Activated CD4-positive, CD25-positive, alpha-beta regulatory T cell treated with anti-CD3 and anti-CD28 coated beads, Interleukin-2, amount 50 U/mL, for 16 hours (primary cell): ENCODE data around the gene CYTIP.

ENCODE experiments used
- DNase-seq: peaks from one replicate; pipeline ENCODE4 v3.0.0-alpha.2; 2020; ENCODE audit warnings: low read depth, low spot score

CYTIP gene

DNA sequence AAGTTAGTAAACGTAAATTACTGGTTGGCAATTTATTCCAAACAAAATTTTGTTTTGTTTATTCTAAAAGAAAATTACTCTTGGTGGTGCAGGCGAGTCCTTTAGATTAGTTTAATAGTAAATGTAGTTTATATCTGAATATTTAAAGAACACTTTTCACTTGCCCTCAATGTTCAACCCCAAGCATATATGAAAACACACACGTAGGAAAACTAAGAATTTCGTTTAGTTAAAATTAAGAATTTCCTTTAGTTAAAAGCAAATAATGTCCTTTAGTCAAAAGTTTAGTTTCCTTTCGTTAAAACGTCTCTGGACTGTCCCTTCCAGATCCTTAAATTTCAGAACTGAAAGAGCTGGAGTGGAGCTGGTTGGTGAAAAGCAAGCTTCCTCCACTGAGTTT, 19.1 kb upstream of the CYTIP start:
- no peak for DNase-seq

GRCh38 chr2:157460897-157461296, 17.0 kb upstream of the CYTIP start:
- no peak for DNase-seq

DNA sequence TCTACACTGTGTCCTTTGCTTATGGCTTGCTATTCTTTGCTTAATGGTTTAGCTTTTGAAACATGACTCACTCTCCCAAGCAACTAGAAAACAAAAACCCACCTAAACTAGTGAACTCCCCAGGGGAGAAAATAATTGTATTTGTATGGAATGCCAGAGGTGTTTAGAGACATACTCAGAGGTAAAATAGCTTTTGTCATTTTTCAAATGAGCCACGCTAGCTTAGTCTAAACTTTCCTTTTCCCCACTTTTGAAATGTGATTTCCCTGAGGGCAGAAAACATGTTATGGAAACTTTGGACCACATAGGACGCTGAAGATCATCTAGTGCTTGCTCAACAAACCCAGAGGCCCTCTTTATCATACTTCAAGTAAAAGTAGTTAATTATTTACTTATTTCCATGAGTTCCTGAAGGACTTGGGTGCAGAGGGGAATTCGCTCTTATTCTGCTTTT, 16.5 kb upstream of the CYTIP start:
- no peak for DNase-seq

DNA sequence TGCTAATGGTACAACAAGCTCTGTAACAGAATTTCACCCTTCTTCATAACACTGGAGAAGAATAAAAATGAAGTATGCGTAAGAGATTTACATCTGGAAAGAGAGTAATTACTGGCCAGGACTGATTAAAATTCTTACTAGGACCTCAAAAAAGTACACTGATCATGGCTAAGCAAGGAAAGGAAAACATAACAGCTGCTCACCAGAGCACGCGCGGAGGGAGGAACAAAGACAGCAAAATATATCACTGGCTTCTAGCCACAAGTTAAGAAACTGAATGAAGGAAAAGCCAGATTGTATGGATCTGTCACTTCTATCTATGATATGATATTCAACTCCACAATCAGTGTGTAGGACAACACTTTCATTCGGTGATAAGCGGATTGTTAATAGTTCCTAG, 15.6 kb upstream of the CYTIP start:
- no peak for DNase-seq

DNA sequence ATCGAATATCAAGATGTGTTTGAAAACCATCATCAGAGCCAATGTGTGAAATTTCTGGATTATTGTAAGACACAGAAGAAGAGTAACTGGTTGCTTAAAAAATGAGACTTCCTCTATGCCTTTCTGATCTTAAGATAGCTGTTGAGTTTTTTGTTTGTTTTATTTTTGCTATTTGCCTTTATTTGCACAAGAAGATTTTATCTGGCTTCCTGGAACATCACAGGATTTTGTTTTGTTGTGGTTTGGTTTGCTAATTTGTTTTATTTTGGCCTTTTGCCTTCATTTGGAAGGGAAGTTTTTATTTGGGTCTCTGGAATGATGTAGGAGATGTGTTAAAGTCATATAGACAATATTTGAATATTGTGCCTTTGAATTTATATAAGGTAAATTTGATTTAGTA, 3.9 kb upstream of the CYTIP start:
- DNase-seq, result no peak

DNA sequence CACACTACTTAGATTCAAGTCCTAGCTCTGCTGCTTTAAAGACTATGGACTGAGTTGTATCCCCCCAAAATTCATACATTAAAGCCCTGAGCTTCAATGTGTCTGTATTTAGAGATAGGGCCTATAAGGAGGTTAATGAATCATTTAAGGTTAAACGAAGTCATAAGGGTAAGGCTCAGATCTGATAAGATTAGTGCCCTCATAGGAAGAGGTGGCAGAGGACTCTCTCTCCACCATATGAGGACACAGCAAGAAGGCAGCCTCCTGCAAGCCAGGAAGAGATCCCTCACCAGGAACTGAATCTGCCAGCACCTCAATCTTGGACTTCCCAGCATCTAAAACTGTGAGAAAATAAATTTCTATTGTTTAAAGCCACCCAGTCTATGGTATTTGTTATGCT, 3.1 kb upstream of the CYTIP start:
- DNase-seq, result no peak

GRCh38 chr2:157444641-157445040, 752 bp upstream of the CYTIP start:
- DNase-seq, result no peak

DNA sequence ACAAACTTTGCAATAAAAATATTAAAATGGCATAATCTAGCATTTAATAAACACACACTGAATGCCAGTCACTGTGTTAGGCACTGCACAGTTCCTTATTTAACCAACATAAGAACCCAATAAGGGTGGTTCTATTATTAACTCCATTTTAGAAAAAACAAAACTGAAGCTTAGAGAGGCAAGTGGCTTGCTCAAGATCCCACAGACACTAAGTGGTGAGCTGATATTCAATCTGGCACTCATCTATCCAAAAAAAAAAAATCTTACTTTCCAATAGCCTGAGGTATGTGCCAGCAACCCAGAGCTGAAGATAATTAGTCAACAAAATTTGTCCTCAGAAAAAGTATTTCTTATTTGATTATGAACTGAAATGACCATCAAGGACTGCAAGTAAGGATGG, 799 bp downstream of the CYTIP start:
- no peak for DNase-seq

GRCh38 chr2:157442636-157443035, 1.3 kb downstream of the CYTIP start:
- DNase-seq, result no peak

- DNase-seq, result no peak
These were observed 1.7 kb downstream of the CYTIP start for GRCh38 chr2:157442191-157442590.

DNA sequence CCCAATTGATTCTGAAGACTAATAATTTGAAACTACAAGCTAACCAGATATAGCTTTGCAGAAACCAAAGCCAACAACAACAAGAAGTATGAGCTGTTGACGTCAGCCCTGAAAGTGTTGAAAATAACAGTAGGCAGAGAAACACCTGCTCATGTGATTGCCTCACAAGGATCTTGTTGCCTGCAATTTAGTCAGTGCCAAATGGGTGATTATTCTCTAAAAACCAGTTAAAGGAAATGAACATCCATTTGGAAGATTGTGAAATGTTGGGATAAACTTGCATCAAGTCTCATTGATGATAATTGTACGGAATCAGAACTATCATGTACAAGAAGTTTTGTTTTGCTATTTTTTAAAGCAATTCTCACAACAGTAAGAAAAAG, 2.8 kb downstream of the CYTIP start:
- DNase-seq, result no peak

GRCh38 chr2:157440404-157441071, 3.4 kb downstream of the CYTIP start:
- DNase-seq, result no peak

DNA sequence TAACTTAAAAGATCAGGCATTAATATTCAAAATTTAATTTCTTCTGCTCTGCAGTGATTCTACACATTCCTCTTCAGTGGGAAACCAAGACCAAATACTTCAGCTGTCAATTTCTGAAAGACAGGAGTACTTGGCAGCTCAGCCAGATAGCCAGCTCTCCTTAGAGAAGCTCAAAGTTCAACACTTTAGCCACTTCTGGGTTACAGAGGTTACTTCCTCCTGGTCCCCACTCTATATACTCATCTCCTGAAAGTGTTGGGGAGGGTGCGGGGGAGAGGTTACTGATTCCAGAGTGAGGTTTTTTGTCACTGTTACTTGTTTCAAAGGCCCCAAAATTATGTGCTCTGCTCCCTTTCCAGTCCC, 4.1 kb downstream of the CYTIP start:
- no peak for DNase-seq

GRCh38 chr2:157438863-157439823, 4.7 kb downstream of the CYTIP start:
- no peak for DNase-seq

DNA sequence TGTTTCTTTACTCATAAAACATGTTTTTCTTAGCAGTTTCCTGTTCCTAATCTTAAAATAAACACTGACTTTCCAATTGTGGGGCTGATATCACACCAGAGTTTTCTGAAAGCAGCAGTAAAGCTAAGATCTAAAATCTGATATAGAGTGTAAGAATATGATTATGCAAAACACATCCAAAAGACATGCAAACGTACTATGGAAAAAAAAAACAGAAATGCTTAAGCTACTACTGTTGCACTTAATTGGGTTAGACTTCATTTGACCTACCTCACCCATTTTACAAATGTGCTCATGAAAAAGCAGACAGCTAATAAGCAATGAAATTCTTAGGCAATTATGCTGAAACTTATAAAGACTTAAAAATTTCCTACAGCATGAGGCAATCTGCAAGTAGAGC, 10.5 kb downstream of the CYTIP start:
- DNase-seq, result no peak

DNA sequence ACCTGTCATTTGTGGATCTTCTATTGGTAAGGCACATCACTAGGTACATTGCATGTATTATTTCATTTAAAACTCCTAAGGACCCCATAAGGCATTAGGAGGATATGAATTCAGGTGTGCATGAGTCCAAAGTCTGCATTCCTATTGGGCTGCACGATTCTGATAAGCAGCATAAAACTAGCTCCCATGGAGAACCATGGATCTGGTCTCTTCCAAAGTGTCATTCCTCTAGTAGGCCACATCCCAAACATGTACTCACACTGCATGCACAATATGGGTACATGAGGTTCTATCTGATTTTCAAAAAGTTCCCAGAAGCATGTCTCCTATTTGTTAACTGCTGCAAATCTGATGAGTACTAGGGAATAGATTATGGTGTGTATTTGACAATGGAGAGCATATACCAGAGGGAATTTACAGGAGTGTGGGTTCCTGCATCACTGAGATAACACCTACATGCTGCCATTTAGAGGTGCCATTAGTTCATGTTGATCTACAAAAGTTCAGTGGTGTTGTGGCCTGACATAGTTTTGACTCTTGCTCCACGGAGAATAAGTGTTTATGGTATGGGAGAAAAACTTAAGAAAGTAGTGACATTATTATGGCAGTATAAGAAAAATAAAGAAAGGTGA, 11.3 kb downstream of the CYTIP start:
- no peak for DNase-seq

GRCh38 chr2:157431176-157431575, 12.7 kb downstream of the CYTIP start:
- no peak for DNase-seq

- DNase-seq, result no peak
These were observed 15.3 kb downstream of the CYTIP start for GRCh38 chr2:157428500-157429175.

DNA sequence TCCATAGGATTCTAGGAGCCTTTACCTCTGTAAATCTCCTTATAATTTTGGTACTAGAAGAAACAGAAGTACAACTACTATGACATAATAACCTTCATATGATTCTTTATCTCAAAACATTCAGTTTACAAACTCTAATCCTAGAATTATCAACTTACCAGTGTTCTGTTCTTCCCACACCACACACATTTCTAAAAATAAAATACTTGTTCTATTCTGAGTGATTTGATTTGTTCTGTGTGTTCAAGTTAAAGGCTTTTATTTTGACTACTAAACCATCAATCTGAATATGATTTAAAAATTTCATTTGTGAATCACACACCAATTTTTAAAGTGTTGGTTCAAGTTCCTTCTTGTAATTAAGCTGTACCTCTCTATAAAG, 16.0 kb downstream of the CYTIP start:
- no peak for DNase-seq

DNA sequence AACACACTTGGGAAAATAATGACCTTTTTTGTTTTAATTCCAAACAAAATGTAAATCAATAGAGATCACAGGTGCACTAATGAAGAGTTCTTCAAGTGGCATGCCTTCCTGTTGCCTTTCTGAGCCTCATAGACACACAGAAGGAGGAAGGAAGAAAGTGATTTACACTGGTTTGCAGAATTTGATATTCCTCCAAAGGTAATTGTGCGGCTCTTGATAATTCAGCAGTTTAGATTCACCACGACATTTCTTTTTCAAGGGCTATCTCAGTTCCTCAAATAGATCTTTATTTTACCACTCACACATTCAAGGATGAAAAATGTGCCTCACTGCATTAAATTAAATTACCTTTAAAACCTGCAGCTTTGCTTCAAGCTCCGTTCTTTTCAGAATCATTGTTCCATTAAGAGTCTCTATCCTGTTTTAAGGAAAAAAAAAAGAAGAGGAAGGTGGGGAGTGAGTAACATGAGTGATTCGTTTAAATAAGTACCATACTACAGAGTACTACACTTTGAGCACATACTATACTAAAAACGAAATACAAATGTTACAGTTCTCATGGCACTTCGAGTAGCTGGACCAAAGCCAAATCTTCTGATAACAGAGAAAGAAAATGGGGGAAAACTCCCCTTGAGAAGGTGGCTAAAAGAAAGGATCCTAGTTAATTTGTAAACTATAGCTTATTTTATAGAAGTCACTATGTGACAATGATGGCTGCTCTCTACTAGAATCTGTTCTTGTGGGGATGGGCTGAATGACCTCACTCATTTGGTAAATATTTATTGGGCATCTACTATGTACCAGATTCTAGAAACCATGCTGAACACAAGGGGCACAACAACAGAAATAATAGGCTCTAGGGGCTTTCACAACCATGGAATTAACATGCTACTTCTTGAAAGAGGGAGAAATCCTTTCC, 16.6 kb downstream of the CYTIP start:
- DNase-seq, result no peak

DNA sequence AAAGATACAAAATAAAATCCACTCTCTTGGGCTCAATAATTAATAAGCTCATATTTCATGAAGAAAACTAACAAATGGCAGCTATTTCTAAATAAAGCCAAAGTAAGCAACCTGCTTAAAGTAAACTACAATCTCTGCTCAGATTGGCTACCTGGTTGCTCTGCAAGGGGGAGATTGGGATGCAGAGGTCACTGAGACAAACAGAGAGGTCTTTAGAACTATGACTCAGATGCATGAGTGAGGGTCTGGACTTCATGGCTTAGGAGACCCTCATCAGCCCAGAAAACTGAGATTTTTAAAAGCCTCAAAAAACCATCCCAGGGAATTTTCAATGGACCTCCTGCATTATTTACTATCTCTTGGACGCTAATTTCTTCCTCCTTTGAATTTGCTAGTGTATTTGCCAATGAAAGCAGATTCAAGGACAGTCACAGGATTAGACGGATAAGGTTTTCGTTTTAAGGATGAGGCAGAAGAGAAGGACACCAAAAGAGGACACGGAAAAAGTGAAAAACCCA, 17.4 kb downstream of the CYTIP start:
- no peak for DNase-seq
